OCI-LY1 (cell line): ENCODE measurements around the gene ALKBH7.

Source experiments
- H2AFZ ChIP-seq: fragments of 200-600 bp; sonication (generic), shearing (Covaris generic); 2 replicates; pipeline ENCODE4 v1.6.0; 2014; ENCODE audit warnings: antibody characterized with exemption, mild to moderate bottlenecking, low read length
- H3F3A ChIP-seq: fragments of 200-600 bp; sonication (generic), shearing (Covaris generic); 2 replicates; pipeline ENCODE4 v1.6.0; 2014; ENCODE audit warnings: mild to moderate bottlenecking, antibody characterized with exemption, low read length, moderate library complexity; ENCODE audit not compliant: insufficient read depth
- H3K27ac ChIP-seq: fragments of 200-600 bp; sonication (generic); 2 replicates; pipeline ENCODE4 v1.5.1; 2014; ENCODE audit warnings: low read length, mixed run types, mild to moderate bottlenecking, low read depth; ENCODE audit not compliant: poor library complexity, severe bottlenecking
- H3K27me3 ChIP-seq: fragments of 200-600 bp; sonication (generic); 2 replicates; pipeline ENCODE4 v1.6.0; 2014; ENCODE audit warnings: antibody characterized with exemption, mild to moderate bottlenecking, low read length, moderate library complexity; ENCODE audit not compliant: insufficient read depth
- H3K36me3 ChIP-seq: fragments of 200-600 bp; sonication (generic); 2 replicates; pipeline ENCODE4 v1.6.1; 2014; ENCODE audit warnings: mild to moderate bottlenecking, antibody characterized with exemption, low read length, moderate library complexity, mixed read lengths; ENCODE audit not compliant: insufficient read depth
- H3K4me1 ChIP-seq: fragments of 200-600 bp; sonication (generic); 2 replicates; pipeline ENCODE4 v1.5.1; 2014; ENCODE audit warnings: mild to moderate bottlenecking, low read length, moderate library complexity; ENCODE audit not compliant: insufficient read depth, severe bottlenecking
- H3K4me2 ChIP-seq: fragments of 200-600 bp; sonication (generic), shearing (Covaris generic); 2 replicates; pipeline ENCODE4 v1.6.1; 2014; ENCODE audit warnings: low read length
- H3K4me3 ChIP-seq: fragments of 200-600 bp; sonication (generic); 2 replicates; pipeline ENCODE4 v1.5.1; 2014; ENCODE audit warnings: low read length, low read depth, mild to moderate bottlenecking, mixed read lengths; ENCODE audit not compliant: poor library complexity, severe bottlenecking
- H3K79me2 ChIP-seq: fragments of 200-600 bp; shearing (Covaris generic); 2 replicates; pipeline ENCODE4 v1.6.1; 2016; ENCODE audit warnings: mixed run types, low read length, mixed read lengths; ENCODE audit not compliant: insufficient read depth
- H3K9ac ChIP-seq: fragments of 200-600 bp; sonication (generic), shearing (Covaris generic); 2 replicates; pipeline ENCODE4 v1.6.1; 2014; ENCODE audit warnings: mild to moderate bottlenecking, low read length, mixed read lengths
- H3K9me2 ChIP-seq: fragments of 200-600 bp; sonication (generic), shearing (Covaris generic); 2 replicates; pipeline ENCODE4 v1.6.1; 2014; ENCODE audit warnings: low read depth, mild to moderate bottlenecking, low read length, mixed read lengths
- H3K9me3 ChIP-seq: fragments of 200-600 bp; shearing (Covaris generic); 2 replicates; pipeline ENCODE4 v1.6.1; 2014; ENCODE audit warnings: low read length, mixed read lengths
- H4K20me1 ChIP-seq: fragments of 200-600 bp; sonication (generic), shearing (Covaris generic); 2 replicates; pipeline ENCODE4 v1.6.0; 2016; ENCODE audit warnings: mild to moderate bottlenecking, low read length; ENCODE audit not compliant: insufficient read depth
- CTCF ChIP-seq: fragments of 200-600 bp; sonication (generic), shearing (Covaris generic); IDR thresholded peaks from 2 replicates; pipeline ENCODE4 v1.5.1; 2017; ENCODE audit warnings: mild to moderate bottlenecking, antibody characterized with exemption, low read length, moderate library complexity, mixed read lengths
- EZH2 ChIP-seq: fragments of 200-600 bp; sonication (generic), shearing (Covaris generic); IDR thresholded peaks from 2 replicates; pipeline ENCODE4 v1.8.0; 2017; ENCODE audit warnings: borderline replicate concordance, mixed run types, mild to moderate bottlenecking, antibody characterized with exemption, low read length, moderate library complexity, mixed read lengths

The ALKBH7 gene

GRCh38 chr19:6372594-6373095 lies at the start of gene ALKBH7:
Gene ALKBH7, plus strand, starts transcription at chr19:6372794. Its CDS starts 27 bp downstream, at chr19:6372821.
- Histone ChIP-seq H4K20me1 (no peaks in the 10 kb centered on the region), H3K27me3 (no peaks in the 10 kb centered on the region), H3K4me1 (peaks cover 19% of the 10 kb centered on the region), H3K4me2 (peak within 1 kb of the TSS; percentile 78), H2AFZ (no peak within 1 kb of the TSS), H3K36me3 (peaks cover 18% of the 10 kb centered on the region), H3K4me3 (peak within 1 kb of the TSS; percentile 69), H3K79me2 (no peaks in the 10 kb centered on the region), H3K9ac (peak within 1 kb of the TSS; percentile 72), H3K9me2 (no peaks in the 10 kb centered on the region), H3F3A (no peaks in the 10 kb centered on the region), H3K9me3 (no peaks in the 10 kb centered on the region), H3K27ac (peak within 1 kb of the TSS; percentile 68)
- no peak for TF ChIP-seq CTCF
- TF ChIP-seq EZH2, result no peak

GRCh38 chr19:6324757-6325156 lies 47.8 kb upstream of the ALKBH7 start:
- Histone ChIP-seq H3K27me3 (peaks cover 5% of the 10 kb centered on the region; the same call in 1 of the 2 replicates), H3K4me2 (no peak overlapping the region)

GRCh38 chr19:6325614-6326013 lies 47.0 kb upstream of the ALKBH7 start:
- Histone ChIP-seq H3K79me2 (no peaks in the 10 kb centered on the region), H3F3A (no peaks in the 10 kb centered on the region), H4K20me1 (no peaks in the 10 kb centered on the region), H3K4me1 (no peaks in the 10 kb centered on the region), H3K9ac (no peak overlapping the region), H2AFZ (no peak overlapping the region), H3K9me3 (no peaks in the 10 kb centered on the region), H3K36me3 (no peaks in the 10 kb centered on the region), H3K27ac (no peak overlapping the region), H3K27me3 (peaks cover 7% of the 10 kb centered on the region; the same call in 1 of the 2 replicates), H3K4me2 (no peak overlapping the region), H3K4me3 (no peak overlapping the region), H3K9me2 (no peaks in the 10 kb centered on the region)
- TF ChIP-seq CTCF (no peak), EZH2 (no peak)

More at GRCh38 chr19:6324757-6325156, 47.8 kb upstream of the ALKBH7 start:
- H3F3A ChIP-seq, result no peaks in the 10 kb centered on the region
- H3K27ac ChIP-seq, result no peak overlapping the region
- no peaks in the 10 kb centered on the region for H4K20me1 ChIP-seq
- TF ChIP-seq EZH2 (no peak), CTCF (no peak)
- H2AFZ ChIP-seq, result no peak overlapping the region
- H3K4me3 ChIP-seq, result no peak overlapping the region
- no peak overlapping the region for H3K9ac ChIP-seq
- H3K9me3 ChIP-seq, result no peaks in the 10 kb centered on the region
- no peaks in the 10 kb centered on the region for H3K36me3 ChIP-seq
- no peaks in the 10 kb centered on the region for H3K79me2 ChIP-seq
- no peaks in the 10 kb centered on the region for H3K4me1 ChIP-seq
- no peaks in the 10 kb centered on the region for H3K9me2 ChIP-seq
